GM18861 (cell line): Measurements from ENCODE around the gene FSTL4.

ENCODE experiments used
- ATAC-seq: cut with Tn5 transposase; IDR thresholded peaks from one replicate; pipeline ENCODE4 v1.9.1; 2021; ENCODE audit not compliant: unreplicated experiment

Gene FSTL4

DNA sequence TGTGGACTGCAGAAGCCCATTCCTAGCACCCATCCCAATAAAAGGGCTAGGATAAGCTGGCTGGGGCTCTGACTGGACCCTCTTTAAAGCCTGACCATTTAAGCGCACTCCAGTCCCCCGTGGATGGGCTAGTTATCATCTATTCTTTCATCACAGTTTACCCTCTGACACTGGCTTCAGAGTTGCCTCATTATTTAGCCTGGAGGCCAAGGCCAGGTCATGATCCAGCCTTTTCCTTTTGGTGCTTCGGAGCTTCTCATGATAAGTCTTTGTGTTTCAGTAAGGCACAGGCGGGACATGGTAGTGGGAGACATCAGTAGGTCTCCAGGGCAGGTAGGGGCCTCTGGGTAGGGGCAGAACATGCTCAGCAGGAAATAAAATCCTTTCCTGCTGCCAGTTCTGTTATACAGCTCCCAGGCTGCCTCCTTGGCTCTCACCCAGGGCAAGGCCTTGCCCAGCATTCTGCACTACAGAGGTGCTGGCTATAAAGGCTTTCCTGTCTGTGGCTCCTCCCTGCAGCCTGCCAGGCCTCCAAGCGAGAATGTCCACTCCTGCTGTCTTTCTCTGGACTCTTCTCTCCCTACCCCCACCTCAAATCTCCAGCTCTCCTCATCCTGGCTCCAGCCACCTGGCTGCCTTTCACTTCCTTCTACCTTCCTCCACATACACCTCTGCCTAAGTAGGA is 128.8 kb downstream of the FSTL4 start:
- no peak for ATAC-seq

DNA sequence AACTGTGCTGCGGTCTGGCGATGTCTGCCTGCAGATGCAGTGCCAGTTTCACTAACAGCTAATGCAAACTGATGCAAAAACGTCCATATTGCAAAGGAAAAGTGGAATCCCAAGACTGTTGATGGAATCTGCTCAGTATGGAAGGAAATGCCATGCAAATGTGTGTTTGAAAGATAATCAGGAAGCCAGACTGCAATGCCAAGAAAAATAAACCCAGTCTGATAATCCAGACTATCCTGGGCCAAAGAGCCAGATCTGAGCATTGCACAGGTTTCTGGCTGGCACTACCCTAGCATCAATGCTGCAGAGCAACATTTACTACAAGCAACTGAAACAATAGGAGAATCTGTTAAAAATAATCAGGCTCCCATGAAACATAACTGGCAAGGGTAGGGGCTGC is 130.3 kb downstream of the FSTL4 start:
- no peak for ATAC-seq

- ATAC-seq, result no peak
Observed at GRCh38 chr5:133480866-133481265, 131.5 kb downstream of the FSTL4 start.

DNA sequence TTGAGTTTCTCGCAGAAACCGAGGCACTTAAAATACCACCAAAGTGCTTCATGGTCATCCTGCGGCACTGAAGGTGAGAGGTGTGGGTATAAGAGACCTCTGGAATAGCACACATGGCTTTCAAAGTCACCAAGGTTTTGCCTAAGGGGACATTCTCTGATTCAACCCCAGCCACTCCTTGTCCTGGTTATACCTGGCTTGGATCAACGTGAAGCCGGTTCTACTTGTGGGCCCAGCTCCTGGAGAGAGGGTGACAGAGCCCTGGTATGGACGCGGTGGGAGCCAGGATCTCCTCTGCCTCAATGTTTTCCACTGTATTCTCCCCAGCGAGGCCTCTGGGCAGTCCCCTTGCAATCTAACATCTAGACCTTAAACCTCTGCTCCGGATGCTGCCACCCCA is 132.0 kb downstream of the FSTL4 start:
- no peak for ATAC-seq

- no peak for ATAC-seq
Observed at GRCh38 chr5:133478199-133478985, 133.9 kb downstream of the FSTL4 start.

GRCh38 chr5:133475986-133476385 is 136.4 kb downstream of the FSTL4 start:
- ATAC-seq, result no peak

DNA sequence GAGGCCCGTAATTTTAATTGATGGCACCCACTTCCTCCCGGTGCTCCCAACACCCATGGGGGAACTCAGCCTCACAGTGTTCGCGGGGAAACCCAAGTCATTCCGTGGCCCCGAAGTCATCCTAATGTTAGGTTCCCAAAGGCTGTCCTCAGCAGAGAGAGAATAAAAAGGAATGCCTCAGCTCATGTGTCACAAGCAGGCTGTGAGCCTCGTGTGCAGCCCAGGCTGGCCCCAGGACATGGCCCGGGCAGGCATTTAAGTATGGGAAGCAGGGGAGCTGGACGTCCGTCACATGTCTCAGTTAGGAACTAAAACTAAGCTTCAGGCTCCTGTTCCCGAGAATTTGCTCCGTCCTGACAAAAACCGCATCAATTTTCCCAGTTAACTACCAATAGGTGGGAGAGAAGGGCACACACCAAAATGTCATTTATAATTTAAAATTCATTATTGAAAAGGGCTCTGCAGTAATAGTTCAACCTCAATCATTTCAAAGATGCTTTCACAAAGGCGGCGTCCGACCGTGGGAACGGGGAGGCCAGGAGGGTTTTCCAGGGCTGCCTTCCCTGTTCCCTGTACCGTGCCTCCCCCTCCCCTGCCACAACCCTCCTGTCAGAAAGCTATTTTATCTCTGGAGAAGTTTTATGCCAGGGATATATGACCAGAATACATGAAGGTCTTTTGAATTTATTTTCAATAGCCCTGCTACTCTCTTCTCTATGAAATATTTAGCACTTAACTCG is 137.3 kb downstream of the FSTL4 start:
- no peak for ATAC-seq

DNA sequence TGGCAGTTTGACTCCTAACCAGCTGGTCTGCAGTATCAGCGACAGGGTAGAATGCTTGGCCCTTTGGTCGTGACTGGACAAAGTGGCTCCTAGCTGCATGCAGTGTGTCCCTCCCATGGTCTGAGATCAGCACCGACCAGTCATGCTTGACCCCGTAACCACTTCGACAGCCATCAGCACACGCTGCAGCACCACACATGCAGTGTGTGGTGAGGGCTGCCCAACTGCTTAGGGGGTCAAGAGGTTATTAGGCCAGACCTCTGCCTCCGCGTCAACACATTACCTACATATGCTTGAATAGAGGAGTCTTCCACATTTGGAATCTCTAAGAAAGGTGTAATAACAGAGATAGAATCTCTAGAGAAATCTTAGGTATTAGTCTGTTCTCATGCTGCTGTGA is 139.1 kb downstream of the FSTL4 start:
- no peak for ATAC-seq

DNA sequence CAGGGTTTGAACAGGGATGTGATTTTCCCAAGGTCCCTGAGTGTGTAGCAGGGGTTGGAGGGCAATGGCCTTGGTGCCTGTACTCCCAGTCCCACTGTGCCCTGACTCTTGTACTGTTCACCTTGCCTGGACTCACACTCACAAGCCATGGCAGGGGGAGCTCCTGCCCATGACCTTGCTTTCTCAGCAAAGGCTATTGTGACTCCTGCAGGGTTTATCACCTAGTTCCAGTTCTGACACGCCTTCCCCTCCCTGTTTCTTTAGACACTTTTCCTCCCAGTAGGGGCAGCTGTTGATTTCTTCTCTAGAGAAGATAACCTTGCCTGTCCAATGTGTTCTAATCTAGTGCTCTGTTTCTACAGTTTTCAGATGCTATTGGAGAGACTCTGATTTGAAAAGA is 139.5 kb downstream of the FSTL4 start:
- ATAC-seq, result no peak

- ATAC-seq, result no peak
Observed at GRCh38 chr5:133471699-133472098, 140.6 kb downstream of the FSTL4 start.

DNA sequence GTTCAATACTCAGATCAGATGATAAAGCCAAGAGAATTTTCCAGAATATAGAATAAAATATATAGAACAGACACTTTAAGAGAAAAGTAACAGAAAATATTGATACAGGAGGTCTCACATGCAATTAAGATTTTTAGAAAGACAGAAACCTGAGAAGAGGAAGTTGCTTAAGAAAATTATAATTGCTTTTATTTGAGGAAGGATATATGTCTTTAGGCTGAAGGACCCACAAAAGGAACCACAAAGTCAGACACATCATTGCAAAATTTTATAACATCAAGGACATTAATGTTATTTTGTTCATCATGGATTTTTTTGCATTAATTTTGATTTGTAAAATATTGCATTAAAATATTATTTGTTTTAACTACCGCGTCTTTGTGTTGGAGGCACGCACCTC is 141.5 kb downstream of the FSTL4 start:
- ATAC-seq, result no peak

- ATAC-seq, result no peak
Observed at GRCh38 chr5:133469846-133470245, 142.5 kb downstream of the FSTL4 start.

- no peak for ATAC-seq
Observed at GRCh38 chr5:133469252-133469651, 143.1 kb downstream of the FSTL4 start.

DNA sequence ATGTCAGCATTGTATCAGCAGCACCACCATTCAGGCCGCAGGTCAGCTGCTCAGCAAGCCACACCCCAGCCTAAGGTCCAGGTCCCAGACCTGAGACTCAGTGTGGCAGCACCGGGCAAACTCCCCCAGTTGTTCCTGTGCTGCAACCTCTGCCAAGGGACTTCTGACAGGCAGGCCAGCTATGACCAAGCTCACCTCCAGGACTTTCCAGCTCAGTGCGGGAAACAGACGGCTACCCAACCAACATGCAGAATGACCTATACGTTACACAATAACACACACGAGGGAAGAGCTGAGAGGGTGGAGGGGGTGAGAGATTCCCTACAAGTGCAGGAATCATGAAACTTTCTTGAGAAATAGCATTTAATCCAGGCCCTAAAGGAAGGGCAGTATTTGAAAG is 143.7 kb downstream of the FSTL4 start:
- no peak for ATAC-seq

DNA sequence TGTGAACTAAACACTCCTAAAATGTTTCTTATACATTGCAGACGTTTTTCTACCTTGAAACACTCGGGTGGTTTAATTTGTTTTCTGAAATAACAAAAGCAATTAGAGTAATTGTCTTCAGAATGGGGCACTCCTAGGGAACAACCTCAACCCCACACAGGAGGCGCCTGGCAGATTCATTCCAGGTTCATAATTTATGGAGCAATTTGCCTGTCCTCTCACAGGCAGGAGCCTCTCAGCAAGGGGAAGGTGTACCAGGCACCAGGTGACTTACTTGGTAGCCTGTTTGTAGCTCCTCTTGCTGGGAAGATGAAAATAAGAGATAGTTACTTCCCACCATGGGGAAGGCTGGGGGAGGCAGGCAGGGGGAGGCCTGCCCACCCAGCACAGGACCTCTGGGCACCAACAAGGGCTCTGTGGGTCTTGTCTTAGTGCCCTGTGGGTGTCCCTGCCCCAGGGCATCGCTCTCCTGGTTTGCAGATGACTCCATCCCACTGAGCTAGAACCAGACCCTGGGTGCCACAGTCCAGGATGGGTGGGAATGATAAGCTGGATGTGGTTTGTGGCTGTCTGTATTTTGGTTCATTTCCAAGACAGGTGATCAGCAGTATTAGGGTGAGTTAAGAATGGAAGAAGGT is 144.4 kb downstream of the FSTL4 start:
- no peak for ATAC-seq

GRCh38 chr5:133467335-133467779 is 145.0 kb downstream of the FSTL4 start:
- no peak for ATAC-seq

DNA sequence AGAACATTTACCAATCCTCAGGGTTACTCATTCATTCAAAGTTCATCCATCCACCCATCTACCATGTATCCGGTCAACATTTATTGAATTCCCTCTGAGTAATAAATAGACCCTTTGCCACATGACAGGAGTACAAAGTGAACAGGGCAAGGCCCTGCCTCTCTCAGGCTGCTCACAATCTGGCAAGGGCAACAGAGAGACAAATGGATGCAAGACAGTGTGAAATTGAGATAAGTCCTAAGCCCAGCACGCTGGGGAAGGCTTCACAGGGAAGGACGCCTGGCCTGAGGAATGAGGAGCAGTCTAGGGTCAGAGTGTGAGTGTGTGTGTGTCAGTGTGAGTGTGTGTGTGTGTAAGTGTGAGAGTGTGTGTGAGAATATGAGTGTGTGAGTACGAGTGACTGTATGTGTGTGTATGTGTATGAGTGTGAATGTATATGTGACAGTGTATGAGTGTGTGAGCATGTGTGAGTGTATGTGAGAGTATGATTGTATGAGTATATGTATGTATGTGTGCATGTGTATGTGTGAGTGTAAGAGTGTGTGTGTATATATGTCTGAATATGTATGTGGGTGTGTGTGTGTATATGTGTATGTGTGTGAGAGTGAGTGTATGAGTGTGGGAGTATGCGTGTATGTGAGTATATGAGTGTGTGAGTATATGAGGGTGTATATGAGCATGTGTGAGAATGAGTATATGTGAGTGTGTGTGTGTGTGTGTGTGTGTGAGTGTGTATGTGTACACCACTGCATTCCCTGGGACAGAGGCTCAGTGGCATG is 145.6 kb downstream of the FSTL4 start:
- ATAC-seq, result no peak

- ATAC-seq, result no peak
Observed at GRCh38 chr5:133464013-133464412, 148.3 kb downstream of the FSTL4 start.

DNA sequence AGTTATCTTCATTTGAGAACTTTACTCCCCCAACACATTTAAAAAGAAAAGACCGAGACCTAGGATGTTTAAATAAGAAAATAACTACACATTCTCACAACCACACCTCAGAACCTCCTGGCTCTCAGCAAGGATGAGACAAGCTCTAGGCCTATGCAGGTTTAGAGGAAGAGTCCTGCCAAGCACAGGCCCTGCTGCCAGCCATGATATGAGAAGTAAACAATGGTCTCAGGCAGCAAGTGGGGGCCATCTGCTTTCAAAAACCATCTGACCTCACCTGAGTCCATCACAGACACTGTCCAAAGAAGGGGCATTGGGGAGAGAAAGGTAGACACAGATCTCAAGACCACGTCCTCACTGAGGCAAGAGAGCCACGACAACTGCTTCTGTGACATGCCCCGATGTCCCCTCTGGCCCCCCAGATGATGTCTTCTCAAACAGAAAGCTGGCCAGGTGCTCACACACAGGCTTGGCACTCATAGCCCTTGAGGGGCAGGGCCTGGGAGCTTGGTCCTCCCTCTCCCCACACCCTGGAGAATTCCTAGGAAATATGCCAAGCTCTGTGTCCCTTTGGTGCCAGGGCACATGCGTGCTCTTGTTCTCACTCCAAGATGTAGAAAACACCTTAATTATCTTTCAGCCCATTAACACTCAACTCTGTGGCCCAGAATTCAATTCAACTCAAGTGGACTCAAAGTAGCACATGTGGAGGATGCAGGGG is 150.4 kb downstream of the FSTL4 start:
- no peak for ATAC-seq

DNA sequence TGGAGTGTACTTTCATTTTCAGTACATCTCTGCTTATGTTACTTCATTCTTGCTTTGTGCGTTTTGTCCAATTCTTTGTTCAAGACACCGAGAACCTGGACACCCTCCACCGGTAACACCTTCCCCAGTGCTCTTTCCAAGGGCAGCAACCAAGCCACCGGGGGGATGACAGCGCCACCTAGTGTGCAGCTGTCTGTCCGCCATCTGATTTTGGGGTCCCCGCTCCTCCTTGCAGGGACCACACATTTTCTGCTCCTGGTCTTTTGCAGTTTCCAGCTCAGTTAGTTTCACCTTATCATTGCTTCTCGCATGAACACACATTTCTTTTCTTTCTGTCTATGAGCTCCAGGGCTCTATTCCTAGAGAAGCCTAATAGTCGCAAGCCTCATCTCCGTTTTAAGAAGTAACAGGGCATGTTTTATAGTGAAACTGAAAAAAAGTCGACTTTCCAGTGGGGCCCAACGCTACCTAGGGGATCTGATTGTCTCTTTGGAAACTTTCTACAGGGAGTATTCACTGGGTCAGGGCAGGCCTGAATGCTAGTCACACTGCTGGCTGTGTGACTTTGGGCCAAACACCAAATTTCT is 152.1 kb downstream of the FSTL4 start:
- no peak for ATAC-seq
